Measurements from ENCODE around the gene HMGN3.

The HMGN3 gene

DNA sequence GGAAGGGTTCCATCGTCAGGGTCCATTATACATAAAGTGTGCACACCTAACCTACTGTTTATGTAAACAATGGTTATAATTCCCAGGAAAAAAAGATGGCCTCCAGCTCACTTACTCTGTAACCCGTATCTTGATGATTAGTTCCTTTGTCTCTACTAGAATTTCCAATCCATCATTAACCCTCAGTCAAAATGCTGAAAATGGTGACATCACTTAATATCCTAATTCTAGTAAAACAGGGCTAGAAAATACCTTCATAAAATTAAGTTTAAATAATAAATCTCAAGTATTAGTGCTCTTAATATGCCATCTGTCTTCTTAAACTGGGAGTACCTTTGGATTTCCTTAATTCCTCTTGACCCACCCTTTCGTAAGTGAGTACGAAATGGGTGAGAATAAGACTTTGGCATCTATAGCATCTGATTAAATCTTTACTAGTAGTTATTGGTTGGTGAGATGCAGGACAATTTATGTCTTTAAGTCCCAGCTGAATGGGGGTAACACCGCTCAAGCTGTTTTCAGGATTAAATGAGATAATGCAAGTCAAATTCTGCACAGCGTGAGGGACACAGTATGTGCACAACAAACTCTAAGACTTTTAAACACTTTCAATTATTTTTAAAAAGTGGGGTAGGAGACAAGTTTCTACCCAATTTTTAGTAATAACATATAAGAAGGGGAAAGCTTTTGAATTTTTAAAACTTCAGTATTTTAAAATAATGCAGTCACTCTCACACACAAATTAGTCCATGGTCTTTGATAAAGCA is 1.6 kb downstream of the HMGN3 start:
- no peak for DNase-seq

DNA sequence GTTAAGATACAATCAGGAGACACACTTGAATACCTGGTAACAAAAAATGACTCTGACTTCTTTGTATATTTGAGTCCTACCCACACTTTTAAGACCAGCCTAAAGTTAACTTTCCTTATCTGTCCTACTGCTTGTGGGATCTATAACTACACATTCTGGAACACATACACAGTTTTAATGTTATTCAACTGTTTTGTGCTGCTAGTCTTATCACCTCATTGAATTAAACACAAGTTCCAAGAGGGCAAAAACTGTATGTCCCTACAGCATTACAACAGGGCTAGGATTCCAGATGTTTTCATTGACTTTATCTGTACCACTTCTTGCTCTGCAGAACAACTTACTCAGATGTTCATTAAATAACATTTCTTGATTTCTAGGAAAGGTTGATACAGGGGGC is 2.8 kb downstream of the HMGN3 start:
- DNase-seq, result no peak

DNA sequence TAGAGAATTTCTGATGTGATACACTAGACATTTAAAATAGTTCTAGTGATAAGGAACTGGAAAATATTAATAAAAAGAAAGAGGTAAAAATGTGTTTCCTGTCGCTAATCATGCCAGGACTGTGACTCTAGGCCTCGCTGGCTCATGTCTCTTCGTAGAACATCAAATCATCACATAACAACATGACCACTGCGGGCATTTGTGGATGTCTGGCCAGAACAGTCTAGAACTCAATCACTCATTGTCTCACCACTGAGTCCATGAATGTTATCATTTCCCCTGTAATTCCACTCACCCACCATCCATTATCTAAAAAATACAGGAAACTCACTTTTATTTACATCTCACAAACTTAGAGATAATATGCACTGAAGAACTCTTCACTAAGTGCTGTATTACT is 3.4 kb downstream of the HMGN3 start:
- no peak for DNase-seq

DNA sequence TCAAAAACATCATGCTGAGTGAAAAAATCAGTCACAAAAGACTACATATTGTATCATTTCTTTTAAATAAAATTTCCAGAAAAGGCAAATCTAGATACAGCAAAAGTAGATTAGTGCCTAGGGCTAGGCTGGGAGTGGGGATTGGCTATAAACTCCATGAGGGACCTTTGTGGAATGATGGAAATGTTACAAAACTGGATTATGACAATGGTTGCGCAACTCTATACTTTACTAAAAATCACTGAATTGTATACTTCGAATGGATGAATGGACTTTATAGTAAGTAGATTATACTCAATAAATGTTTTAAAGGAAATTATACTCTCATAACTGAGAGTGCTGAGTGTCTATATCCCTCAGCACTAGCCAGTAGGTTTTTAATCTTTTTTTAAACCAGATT is 4.3 kb downstream of the HMGN3 start:
- no peak for DNase-seq

DNA sequence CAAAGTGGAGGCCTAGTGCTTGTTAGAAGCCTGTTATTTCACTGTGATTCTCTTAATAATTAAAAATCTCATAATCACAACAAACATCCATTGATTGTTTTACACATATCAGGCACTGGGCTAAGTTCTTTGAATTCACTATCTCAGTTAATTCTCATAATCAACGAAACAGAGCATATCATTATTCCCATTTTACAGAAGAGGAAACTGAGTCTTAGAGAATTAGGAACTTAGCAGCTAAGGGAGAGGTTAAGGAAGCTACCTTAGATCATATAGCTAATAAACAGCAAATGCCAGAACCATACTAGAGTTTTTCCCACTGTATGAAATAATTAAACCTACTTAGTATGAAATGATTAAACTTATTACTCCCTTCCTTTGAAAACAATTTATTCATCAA is 7.0 kb downstream of the HMGN3 start:
- no peak for DNase-seq

DNA sequence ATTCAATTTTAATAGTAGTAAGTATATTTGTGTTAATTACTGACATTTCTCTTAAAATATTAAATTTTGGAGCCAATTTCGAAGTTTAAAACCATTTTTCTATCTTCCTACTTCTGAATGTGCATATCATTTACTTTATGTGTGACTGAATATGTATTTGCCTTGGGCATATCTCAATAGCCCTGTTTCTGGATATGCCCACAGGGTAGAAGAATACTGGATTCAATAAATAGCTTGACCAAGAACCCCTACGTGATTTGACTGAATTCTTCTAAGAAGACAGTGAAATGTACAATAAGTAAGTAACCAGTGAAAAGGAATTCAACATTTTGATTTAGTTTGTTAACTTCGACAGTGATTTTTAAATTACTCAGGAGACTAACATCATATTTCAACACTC is 7.8 kb downstream of the HMGN3 start:
- no peak for DNase-seq

DNA sequence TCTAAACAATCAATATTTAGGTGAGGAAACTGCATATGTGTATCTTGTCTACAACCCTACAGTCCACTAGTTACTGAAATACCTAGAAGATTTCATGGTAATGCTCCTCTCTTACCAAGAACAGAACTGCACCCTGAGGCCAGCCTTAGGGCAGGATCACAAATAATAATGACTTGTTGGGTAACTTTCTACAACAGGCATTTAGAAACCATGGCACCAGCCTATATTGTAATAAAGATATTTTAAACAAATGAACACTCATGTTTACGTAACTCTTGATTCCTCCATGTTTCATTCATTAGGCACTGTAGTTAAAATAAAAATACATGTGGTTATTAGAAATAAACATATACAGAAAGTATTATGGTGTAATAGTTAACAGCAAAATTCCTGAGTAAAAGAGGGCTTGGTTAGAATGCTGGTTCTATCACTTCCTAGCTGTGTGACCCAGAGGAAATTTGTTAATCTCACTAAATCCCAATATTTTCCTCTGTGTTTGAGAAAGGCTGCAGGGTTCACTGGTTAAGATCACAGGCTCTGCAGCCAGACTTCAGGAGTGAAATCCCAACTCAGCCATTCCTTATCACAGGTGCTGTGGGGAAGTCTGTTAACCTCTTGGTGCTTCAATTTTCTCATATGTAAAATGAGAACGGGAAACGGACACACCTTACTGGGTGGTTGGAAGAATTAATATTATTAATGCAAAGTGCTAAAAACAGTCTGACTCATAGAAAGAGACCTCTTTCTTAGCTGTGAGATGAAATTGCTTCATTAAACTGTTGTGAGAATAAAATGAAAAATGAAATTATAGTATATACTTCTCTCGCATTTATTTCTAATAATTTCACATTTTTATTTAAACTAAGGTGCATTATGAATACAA is 8.5 kb downstream of the HMGN3 start:
- DNase-seq, result no peak

DNA sequence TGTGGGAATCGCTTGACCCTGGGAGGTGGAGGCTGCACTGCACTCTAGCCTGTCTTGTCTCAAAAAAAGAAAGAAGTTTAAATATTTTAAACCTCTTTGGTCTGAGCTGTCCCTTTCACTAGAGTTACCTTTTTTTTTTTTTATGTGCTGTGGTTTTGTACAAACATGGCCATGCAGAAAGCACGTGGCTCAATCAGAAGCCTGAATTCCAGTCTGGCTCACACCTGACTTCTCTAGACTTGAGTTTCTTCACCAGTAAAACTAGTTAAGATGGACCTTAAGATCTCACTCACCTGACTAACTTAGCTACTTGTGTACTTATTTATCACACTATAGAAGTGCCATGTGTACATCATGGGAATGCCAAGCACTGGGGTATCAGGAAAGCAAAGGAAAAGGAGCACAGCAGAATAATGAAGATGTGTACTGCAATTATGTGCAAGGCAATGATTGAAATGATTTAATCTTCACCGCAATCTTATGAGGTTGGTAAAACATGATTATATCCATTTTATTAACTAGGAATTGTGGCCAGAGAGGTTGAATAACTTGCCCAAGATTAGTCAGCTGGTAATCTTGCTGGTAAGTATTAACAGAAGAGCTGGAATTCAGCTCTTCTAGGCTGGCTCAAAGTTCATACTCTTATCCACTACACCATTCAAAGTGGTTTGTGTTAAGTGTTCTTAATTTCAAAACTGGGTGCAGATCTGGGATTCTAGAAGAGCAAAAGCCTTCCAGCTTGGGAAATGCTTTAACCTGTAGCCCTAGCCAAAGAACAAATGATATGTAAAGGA is 10.7 kb downstream of the HMGN3 start:
- no peak for DNase-seq

DNA sequence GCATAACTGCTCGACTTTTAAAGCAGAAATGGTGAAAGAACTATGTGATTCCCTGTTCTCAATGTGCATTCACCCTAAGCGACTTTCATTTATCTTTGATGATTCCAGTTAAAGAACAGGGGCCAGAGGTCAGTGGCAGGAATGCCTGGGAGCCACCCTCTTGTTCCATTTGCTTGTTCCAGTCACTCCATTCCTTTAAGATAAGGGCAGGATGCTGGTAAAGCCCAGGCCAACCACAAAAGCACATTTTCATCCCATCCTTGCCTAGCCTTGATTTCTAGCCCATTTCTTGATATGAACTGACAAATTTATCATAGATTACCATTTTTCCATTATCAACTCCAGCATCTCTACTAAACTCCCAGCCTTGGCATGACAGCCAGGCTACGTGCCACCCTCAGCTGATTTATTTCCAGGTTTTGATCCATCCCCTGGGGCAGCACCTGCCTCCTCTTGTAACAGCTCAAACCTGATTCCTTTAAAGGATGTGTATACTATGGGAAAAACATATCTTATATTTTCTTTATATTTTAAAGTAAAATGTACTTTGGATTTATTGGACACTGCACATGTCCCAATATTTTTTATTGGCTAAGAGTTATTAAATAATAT is 19.2 kb downstream of the HMGN3 start:
- no peak for DNase-seq

DNA sequence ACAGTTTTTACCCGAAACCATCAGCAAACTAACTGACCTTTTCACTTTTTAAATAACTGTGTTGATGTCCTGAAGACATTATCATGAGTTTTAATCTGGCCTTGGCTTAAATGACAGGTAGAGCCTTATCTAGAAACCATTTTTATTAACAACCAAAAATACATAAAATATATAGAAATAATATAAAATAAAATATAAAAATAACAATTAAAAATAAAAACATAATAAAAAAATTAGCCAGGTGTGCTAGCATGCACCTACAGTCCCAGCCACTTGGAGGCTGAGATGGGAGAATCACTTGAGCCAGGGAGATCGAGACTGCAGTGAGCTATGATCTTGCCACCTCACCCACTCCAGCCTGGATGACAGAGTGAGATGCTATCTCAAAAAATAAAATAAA is 21.6 kb downstream of the HMGN3 start:
- DNase-seq, result no peak

DNA sequence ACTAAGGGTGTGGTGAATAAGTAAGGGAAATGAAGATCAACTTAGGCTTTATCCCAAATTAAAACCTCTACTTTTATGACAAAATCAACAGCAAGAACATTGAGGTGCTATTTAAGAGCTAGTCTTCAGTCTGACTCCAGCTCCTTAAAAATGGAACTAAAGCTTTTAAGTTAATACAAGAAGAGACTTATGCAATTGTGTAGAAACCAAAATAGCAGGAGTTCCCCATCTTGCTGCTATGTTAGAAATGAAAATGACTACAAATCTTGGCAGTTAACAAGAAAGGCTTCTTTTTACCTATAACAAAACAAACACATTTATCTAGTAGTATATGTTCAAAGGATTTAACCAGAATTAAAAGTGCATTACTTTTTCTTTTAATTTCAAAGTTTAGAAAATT is 25.7 kb downstream of the HMGN3 start:
- DNase-seq, result no peak

DNA sequence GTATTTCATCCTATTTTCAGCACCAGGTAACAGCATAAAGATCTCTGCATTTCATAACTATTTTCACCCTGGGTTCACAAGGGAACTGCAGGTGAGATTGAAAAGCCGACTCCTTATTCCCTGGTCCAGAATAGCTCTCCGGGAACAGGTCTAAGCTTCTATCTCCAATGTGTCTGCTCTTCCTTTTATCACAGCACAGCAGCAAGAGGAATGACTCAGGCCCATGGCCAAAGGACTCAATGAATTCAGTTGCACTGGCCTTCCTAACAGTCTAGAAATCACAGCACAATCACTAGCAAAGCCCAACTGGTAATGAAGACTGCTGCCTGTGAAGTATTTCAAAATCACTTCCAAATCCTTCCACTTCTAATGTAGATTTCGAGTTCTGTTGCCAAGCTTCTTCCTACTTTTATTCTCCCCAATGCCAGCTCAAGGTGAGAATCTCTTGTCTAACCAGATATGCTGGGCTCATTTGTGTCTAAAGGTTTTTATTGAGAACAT is 30.7 kb downstream of the HMGN3 start:
- no peak for DNase-seq

DNA sequence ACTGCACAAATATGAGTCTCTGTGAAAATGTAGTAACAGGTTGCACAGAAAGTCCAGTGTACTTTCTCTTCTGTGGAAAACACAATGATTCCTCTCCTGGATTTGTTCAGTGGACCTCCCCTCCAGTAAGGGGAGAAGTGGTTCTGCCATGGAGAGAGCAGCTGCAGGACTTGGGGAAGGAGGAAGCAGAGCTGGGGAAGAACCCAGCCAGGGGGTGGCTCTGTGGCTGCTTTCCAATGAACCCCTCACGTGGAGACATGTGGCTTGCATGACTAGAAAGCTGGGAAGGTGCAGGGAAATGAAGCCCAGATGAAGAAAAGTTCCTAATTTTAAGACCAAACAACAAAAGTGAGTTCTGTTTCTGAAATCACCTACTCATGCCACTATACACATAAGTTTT is 31.9 kb downstream of the HMGN3 start:
- DNase-seq, result no peak

DNA sequence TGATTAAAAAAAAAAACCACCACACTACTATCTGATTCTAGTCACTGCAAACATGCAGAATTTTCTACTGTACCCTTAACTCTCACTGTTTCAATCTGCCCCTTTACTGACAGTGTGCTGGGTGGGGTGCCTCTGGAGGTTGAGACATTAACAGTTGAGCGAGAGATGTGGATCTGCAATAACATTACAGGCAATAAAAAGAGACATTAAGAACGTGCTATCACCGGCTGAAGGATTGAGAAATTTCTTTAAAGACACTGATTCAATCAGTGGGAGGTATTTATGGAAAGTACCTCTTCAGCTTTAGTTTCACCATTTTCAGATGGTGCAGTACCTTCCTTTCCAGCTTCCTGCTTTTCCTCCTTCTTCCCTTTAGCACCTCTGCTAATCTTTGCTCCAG is 32.5 kb downstream of the HMGN3 start:
- no peak for DNase-seq

DNA sequence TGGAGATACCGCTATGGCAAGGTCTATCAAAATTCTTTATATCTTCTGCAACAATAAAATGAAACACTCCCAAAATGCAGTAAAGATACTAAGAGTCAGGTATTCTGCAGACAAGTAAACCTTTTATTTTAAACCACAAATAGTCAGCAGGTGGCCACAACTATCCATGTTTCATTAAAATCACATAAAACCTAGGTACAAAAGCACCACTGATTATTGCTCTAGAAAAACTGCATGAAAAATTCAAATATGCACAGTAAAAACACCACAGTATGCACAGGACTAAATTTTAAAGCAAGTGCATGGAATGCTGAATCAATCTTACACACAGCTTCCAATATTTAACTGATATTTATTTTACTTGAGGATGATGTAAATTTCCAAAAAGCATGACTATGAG is 33.3 kb downstream of the HMGN3 start:
- no peak for DNase-seq

DNA sequence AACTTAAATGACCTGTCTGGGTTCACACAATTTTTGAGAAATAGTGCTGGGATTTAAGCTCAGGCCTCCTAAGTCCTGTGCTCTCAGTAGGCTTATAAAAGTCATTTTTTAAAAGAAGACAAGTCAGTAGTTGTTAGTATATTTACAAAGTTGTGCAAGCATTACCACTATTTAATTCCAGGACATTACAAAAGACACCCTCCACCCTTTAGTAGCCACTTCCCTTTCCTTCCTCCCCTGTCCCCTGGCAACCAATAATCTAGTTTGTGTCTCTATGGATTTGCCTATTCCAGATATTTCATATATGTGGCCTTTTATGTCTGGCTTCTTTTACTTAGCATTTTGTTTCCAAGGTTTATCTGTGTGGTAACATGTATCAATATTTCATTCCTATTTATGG is 37.6 kb downstream of the HMGN3 start:
- no peak for DNase-seq

DNA sequence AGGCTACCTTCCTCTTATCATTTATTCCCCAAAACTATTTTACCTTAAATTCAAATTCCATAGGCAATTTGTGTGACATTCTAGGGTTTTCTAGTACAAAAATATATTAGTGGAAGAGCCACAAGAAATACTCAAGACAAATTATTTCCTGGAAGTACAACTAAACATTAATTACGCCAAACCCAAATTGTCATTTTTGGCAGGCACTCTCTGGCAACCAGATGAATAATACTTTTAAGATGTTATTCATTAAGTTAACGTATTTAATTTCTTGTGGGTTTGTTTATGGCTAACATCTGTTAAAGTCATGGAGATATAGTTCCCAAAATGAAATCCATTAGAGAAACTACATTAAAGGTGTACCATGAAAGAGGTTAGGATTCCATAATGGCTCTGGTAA is 40.5 kb downstream of the HMGN3 start:
- DNase-seq, result no peak

DNA sequence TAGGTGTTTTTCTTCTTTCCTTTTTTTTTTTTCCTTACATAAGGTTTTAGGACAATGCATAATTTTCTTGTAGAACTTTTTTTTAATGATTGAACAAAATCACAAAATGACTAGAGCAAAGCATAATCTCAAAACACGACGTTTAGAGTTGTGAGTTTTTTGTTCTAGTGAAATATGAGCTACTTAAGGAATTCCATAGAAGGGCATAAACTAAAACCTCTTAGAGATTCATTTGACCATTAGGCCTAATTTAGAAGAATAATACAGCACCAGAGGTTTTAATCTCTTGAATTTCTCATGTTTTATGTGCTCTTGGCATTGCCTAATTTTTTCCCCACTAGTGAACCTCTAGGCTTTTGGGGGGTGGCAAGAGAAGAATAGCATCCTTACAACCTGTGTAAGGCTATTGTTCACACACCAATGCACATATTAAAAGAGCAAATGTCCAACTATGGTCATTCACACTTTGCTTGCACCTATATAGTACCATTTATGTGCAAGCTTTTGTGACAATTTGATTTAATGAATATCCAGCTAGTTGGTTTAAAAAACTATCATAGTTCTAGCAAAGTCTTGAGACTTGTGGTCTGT is 44.6 kb downstream of the HMGN3 start:
- no peak for DNase-seq

DNA sequence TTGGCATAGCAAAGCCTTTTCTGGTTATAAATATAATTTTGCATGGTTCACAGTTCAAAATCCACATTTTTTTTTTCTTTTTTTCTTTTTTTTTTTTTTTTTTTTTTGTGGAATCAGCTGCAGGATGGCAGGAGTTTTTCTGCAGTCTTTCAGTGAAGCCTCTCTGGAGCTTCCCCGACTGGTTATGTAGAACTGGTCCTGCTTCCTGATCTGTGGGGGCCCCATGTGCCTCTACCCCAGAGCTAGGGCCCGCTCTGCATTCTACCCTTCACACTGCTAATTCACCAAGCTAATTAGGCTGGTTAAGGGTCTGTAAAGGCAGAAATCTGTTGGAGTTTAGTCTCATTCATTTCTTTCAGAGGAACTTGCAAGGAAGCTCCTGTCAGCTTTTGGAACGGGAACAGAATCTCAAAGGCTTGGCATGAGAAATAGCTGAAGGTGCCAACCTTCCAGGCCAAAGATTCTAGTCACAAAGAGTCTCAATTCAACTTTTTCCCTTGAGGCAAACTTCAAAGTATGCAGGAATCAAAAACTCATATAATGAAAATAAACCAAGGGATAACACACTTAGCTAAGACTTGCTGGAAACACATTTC is 45.5 kb downstream of the HMGN3 start:
- no peak for DNase-seq

DNA sequence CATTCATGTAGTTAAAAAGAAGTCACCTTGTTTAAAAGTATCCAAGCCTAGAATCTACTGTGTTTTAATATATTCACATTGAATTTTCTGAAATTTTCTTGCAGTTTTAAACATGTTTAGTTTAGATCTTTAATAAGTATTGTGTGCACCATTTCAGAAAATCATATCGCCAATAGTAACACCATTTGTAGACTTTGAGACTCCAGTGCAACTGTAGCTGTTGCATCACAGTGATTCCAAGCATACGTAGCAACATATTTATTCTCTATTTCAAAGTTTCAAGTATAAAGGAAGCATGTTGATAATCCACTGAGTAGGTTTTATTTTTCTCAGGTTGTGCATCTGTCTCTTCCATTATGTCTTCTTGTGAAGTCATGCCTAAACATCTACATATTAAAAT is 46.4 kb downstream of the HMGN3 start:
- DNase-seq, result no peak

DNA sequence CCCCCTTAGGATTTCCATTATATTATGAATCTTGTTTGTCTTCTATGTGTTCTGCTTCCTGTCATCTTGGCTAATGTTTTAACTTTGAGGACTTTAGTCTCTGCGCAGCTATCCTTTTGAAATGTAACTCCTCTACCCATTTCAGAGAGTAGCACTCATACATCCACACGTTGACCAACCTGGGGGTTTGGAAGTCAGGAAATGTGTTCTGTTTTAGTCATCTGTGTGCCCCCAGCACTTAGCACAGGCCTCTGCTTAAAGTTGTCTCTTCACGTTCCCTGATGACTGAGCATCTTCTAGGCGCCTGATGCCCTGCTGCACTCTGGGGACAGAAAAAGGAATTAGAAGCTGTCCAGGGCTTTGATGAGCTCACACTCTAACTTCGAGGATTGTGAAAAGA is 47.9 kb downstream of the HMGN3 start:
- no peak for DNase-seq

DNA sequence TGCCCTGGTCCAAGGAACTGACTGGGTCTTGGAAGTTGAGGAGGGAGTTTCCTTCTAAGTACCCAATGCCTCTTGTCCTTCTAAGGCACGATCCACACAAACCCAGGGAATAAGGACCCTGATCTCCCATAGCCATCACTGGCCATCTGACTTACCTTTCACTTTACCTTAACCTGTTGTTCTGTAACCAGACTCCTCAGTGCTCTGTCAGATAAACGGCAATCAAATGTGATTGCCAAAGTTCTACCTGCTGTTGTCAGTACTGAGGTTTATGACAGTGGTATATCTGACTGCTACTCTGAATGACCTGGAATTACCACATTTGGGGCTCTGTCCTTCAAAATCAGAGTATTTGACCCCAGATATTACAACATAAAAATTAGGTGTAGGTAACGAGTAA is 49.8 kb downstream of the HMGN3 start:
- DNase-seq, result no peak
